Measurements from ENCODE around the gene PKP4. TPM values are rescaled to one million over a fixed set of nuclear protein-coding genes. Genes with fewer than 3 reads are reported as not detected.

Gene PKP4
- total and polyA plus RNA-seq, 9 of the 15 experiments (the other 6 are each of a cell fraction or from before 2014, with no cell fraction given): 24.6 to 99.1 (median 74.0) TPM

DNA sequence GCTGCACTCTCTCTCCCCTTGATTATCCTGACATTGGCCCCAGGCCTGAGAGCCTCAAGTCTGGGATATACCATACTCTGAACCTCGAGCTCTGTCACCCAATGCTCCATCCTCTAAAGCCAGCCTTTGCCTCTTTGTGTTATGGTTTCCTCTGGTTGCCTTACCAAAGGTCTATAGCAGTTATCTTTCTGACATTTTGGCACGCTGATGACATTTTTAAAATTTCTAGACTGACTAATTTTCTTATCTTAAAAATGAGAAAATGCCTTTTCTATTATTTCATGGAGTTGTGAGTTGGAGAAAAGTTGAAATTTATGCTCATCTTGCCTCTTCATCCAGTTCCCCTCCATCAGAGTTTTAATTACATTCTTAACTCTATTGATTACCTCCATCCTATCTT is 62.7 kb downstream of the PKP4 start:
- Histone ChIP-seq H3K4me3 (no peak overlapping the region), H2AFZ (ENCODE audit: low read depth, low read length) (no peak overlapping the region), H3K9me1 (ENCODE audit: control insufficient read depth, insufficient read depth, low read length) (no peaks in the 10 kb centered on the region), H3K9ac (ENCODE audit: insufficient read depth in 1 of 2, low read depth in 2 of 2, low read length in 2 of 2) (no peak overlapping the region), H3K4me2 (ENCODE audit: insufficient read depth, low read length) (no peak overlapping the region), H4K20me1 (replicated peaks; ENCODE audit: control insufficient read depth, insufficient read depth, low read length) (no peaks in the 10 kb centered on the region), H3K9me3 (replicated peaks; ENCODE audit: control insufficient read depth, insufficient read depth, low read depth, low read length) (peaks cover 10% of the 10 kb centered on the region), H3K27ac (ENCODE audit: extremely low read depth, low read depth, low read length) (no peak overlapping the region), H3K4me1 (replicated peaks in 1 of 2; ENCODE audit: control insufficient read depth in 2 of 2, insufficient read depth in 2 of 2, low read length in 2 of 2) (no peaks in the 10 kb centered on the region; a peak in 1 of 5 replicates), H3K79me2 (ENCODE audit: control insufficient read depth, insufficient read depth, low read length) (peaks cover 40% of the 10 kb centered on the region), H3K36me3 (ENCODE audit: control insufficient read depth, insufficient read depth, low read length) (peaks cover 13% of the 10 kb centered on the region), H3K27me3 (ENCODE audit: control insufficient read depth in 2 of 2, insufficient read depth in 2 of 2, low read length in 2 of 2) (no peaks in the 10 kb centered on the region)
- 98% methylated on average over 2 of the region's 2 CpGs for WGBS (ENCODE audit: insufficient coverage, low coverage, missing lambda C conversion rate)
- BruUV-seq (replicated peaks): no TSS peak
- no peak for DNase-seq (ENCODE audit: extremely low read depth in 1 of 4, low spot score in 3 of 4)
- intact Hi-C loops (cut with micrococcal nuclease) (no loop called here), in situ Hi-C loops (cut with MboI) (no loop called here)
- ChIA-PET POLR2A (interaction anchor here (2.3 kb wide), 1 partner anchor 14 kb away, joined by 8 read pairs; no protein-coding TSS in a partner anchor), CTCF (ENCODE audit: low intra/inter-chr PET ratio) (no interaction called here)
- FAIRE-seq: no peak
- ATAC-seq: no peak
- TF ChIP-seq ETV6 (IDR thresholded peaks at IDR 0.05; ENCODE audit: borderline replicate concordance in 1 of 2, low read depth in 2 of 2, low read length in 1 of 2): no peak
- TF ChIP-seq ETV6 (CRISPR knock-in tag; IDR thresholded peaks at IDR 0.05; ENCODE audit: borderline replicate concordance): no peak
- TF ChIP-seq ZNF263 (CRISPR knock-in tag; IDR thresholded peaks at IDR 0.05; ENCODE audit: borderline replicate concordance): no peak
- TF ChIP-seq RBM14 (IDR thresholded peaks at IDR 0.05; ENCODE audit: borderline replicate concordance, insufficient read depth, low read depth, low read length): no peak
- TF ChIP-seq, protein P1, sequence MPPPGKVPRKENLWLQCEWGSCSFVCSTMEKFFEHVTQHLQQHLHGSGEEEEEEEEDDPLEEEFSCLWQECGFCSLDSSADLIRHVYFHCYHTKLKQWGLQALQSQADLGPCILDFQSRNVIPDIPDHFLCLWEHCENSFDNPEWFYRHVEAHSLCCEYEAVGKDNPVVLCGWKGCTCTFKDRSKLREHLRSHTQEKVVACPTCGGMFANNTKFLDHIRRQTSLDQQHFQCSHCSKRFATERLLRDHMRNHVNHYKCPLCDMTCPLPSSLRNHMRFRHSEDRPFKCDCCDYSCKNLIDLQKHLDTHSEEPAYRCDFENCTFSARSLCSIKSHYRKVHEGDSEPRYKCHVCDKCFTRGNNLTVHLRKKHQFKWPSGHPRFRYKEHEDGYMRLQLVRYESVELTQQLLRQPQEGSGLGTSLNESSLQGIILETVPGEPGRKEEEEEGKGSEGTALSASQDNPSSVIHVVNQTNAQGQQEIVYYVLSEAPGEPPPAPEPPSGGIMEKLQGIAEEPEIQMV (tag; conservative IDR thresholded peaks at IDR 0.05; ENCODE audit: low read depth): no peak
- TF ChIP-seq EP400 (IDR thresholded peaks at IDR 0.05): no peak
- no peak for TF ChIP-seq ZBTB8A (IDR thresholded peaks at IDR 0.05; ENCODE audit: partially characterized antibody)
- TF ChIP-seq MTA3 (IDR thresholded peaks at IDR 0.05; ENCODE audit: borderline replicate concordance): no peak
- no peak for TF ChIP-seq POLR2G (IDR thresholded peaks at IDR 0.05; ENCODE audit: low read depth, low read length)
- TF ChIP-seq, protein P2, sequence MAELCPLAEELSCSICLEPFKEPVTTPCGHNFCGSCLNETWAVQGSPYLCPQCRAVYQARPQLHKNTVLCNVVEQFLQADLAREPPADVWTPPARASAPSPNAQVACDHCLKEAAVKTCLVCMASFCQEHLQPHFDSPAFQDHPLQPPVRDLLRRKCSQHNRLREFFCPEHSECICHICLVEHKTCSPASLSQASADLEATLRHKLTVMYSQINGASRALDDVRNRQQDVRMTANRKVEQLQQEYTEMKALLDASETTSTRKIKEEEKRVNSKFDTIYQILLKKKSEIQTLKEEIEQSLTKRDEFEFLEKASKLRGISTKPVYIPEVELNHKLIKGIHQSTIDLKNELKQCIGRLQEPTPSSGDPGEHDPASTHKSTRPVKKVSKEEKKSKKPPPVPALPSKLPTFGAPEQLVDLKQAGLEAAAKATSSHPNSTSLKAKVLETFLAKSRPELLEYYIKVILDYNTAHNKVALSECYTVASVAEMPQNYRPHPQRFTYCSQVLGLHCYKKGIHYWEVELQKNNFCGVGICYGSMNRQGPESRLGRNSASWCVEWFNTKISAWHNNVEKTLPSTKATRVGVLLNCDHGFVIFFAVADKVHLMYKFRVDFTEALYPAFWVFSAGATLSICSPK (IDR thresholded peaks at IDR 0.05; ENCODE audit: borderline replicate concordance): no peak
- TF ChIP-seq POLR2AphosphoS5 (IDR thresholded peaks at IDR 0.05; ENCODE audit: control insufficient read depth, insufficient read depth, low read depth, low read length): no peak
- no peak for TF ChIP-seq HDAC8 (tag; IDR thresholded peaks at IDR 0.05)
- no peak for TF ChIP-seq MYBL2 (IDR thresholded peaks at IDR 0.05; ENCODE audit: low read depth)
- no peak for TF ChIP-seq MYBL2 (CRISPR knock-in tag; IDR thresholded peaks at IDR 0.05; ENCODE audit: borderline replicate concordance)
